ENCODE data around the gene STX12. TPM values are rescaled to one million over a fixed set of nuclear protein-coding genes. Genes with fewer than 3 reads are reported as not detected.

Gene STX12
- polyA plus RNA-seq, 1 donor from 2014 or later: 16.0 TPM

Other genes starting within 250 kb of the STX12 start
- 1.1 TPM for gene AHDC1, start 169.1 kb upstream of the STX12 start, polyA plus RNA-seq
- 72.0 TPM for gene FGR, start 138.0 kb upstream of the STX12 start, polyA plus RNA-seq
- 68.2 TPM for gene IFI6, start 101.0 kb upstream of the STX12 start, polyA plus RNA-seq
- 6.5 TPM for gene FAM76A, start 47.3 kb upstream of the STX12 start, polyA plus RNA-seq
- gene PPP1R8, start 57.6 kb downstream of the STX12 start, polyA plus RNA-seq: 31.7 TPM
- 70.0 TPM for gene THEMIS2, start 99.3 kb downstream of the STX12 start, polyA plus RNA-seq
- gene RPA2, start 141.4 kb downstream of the STX12 start, polyA plus RNA-seq: 163 TPM
- not detected for gene SMPDL3B, start 161.8 kb downstream of the STX12 start, polyA plus RNA-seq
- 17.0 TPM for gene XKR8, start 186.8 kb downstream of the STX12 start, polyA plus RNA-seq